ENCODE results near the gene CD4.

CD4 gene

DNA sequence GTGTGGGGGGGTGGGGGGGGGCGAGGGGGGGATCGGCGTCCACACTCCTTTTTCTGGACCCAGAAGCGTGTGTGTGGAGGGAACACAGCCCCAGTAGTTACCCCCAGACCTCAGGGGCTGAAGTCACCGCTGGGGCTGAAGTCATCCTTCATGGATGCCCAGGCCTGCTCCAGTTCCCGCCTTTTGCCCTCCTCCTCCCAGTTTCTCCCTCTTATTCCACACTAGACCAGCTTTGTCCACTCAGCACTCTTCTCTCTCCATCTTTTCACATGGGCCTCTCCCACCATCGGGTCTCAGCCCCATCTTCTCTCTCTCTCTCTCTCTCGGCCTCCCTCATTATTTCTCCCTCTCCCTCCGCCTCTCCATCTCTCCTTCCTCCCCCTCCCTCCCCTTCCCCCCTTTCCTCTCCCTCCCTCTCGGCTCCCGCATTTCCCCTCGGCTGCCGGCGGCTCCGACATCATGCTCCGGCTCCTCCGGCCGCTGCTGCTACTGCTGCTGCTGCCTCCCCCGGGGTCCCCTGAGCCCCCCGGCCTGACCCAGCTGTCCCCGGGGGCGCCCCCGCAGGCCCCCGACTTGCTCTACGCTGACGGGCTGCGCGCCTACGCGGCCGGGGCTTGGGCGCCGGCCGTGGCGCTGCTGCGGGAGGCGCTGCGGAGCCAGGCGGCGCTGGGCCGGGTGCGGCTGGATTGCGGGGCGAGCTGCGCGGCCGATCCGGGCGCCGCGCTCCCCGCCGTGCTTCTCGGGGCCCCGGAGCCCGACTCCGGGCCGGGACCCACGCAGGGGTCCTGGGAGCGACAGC, 38.9 kb downstream of the CD4 start, which contains the start of gene P3H3:
Gene P3H3, plus strand, starts transcription at position 426 of the 799 bp plus-strand sequence. Its CDS starts 34 bp downstream, at position 460.
- peak within 1 kb of the TSS; percentile 74 for H3K27ac ChIP-seq

DNA sequence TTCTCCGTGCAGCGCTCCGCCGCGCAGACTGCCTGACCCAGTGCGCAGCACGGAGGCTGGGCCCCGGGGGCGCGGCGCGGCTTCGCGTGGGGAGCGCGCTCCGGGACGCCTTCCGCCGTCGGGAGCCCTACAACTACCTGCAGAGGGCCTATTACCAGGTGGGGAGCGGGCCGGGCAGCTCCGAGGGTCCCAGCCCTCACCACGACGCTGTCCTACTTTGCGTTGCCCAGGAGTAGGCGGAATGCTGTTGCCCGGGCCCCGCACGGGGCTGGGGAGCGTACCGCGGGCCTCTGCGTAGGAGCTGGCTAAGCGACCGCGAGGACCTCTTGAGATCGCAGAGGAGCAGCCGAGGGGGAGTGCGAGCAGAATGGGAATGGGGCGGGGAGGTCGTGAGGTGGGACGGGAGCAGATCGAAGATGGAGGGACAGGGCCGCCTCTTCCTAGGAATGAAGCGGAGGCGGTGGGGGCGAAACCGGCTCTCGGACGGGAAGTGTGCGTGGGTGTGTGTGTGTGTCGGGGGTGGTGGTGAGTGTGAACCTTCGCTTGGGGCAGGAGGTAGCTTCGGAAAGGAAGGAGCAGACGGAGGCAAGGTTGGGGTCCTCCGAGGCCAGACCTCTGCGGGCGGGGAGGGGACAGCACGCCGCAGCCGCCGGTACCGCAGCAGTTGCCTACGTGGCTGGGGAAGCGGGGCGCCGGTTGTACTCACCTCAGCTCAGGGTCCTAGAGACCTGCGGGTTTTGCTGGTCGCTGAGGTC, 39.6 kb downstream of the CD4 start:
- TF ChIP-seq, protein P1, sequence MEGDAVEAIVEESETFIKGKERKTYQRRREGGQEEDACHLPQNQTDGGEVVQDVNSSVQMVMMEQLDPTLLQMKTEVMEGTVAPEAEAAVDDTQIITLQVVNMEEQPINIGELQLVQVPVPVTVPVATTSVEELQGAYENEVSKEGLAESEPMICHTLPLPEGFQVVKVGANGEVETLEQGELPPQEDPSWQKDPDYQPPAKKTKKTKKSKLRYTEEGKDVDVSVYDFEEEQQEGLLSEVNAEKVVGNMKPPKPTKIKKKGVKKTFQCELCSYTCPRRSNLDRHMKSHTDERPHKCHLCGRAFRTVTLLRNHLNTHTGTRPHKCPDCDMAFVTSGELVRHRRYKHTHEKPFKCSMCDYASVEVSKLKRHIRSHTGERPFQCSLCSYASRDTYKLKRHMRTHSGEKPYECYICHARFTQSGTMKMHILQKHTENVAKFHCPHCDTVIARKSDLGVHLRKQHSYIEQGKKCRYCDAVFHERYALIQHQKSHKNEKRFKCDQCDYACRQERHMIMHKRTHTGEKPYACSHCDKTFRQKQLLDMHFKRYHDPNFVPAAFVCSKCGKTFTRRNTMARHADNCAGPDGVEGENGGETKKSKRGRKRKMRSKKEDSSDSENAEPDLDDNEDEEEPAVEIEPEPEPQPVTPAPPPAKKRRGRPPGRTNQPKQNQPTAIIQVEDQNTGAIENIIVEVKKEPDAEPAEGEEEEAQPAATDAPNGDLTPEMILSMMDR (conservative IDR thresholded peaks at IDR 0.05) = peak; percentile 22
- H3K27ac ChIP-seq = peak overlapping the region; percentile 74; the same call in 1 of the 2 replicates

More for the DNA sequence above, 38.9 kb downstream of the CD4 start, which contains the start of gene P3H3:
- TF ChIP-seq, protein P1 (conservative IDR thresholded peaks at IDR 0.05) = peak; percentile 61

DNA sequence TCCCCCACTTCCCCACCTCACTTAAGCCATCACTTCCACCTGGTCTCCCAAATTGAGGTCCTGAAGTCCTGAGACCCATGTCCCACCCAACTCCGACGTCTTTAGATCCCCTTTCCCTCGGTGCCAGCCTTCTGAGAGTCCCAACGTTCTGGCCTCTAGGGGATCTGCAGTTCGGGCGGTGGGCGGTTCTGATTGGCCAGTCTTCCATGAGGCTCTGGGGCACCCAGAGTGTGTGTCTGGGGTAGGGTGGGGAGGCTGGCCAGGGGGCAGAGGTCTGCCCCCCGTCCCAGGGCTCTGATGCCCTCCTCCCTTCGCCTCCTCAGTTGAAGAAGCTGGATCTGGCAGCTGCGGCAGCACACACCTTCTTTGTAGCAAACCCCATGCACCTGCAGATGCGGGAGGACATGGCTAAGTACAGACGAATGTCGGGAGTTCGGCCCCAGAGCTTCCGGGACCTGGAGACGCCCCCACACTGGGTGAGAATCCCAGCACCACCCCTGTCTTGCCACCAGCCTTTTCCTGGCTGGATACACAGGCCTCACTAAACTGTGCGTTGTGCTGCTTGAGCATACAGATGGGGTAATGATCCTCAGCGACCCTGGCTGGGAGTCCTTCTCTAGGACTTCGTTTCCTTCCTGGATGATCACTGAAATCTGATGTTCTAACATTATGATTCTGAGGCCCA, 40.4 kb downstream of the CD4 start:
- TF ChIP-seq, protein P1 (conservative IDR thresholded peaks at IDR 0.05) = no peak
- H3K27ac ChIP-seq = no peak overlapping the region

DNA sequence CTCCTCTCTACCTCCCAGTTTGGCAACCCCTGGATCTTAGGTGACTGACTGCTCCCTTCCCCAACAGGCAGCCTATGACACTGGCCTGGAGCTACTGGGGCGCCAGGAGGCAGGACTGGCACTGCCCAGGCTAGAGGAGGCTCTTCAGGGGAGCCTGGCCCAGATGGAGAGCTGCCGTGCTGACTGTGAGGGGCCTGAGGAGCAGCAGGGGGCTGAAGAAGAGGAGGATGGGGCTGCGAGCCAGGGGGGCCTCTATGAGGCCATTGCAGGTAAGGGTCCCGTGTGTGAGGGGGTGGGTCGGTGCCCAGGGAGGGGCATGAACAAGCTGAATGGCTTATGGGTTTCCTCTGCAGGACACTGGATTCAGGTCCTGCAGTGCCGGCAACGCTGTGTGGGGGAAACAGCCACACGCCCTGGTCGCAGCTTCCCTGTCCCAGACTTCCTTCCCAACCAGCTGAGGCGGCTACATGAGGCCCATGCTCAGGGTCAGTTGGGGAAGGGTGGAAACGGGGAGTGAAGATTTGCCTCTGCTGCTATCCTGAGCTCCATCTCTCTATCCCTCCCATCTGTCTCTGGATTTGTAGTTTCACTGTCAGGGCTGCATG, 41.1 kb downstream of the CD4 start:
- TF ChIP-seq, protein P1 (conservative IDR thresholded peaks at IDR 0.05) = no peak

DNA sequence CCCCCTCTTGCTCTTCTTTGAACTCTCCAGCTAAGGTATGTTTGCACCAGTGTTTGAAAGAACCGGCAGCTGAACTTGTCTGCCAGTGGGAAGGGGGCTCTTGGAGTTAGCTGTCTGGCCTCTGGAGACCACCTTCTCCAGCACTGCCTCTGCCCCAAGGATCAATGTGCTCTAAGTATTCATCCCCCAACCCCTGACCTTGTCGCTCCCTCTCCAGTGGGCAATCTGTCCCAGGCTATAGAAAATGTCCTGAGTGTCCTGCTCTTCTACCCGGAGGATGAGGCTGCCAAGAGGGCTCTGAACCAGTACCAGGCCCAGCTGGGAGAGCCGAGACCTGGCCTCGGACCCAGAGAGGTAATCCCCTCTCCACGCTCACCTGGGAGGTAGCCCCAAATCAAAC, 41.7 kb downstream of the CD4 start:
- no peak overlapping the region for H3K27ac ChIP-seq
- TF ChIP-seq, protein P1 (conservative IDR thresholded peaks at IDR 0.05) = no peak

More for the DNA sequence above, 41.1 kb downstream of the CD4 start:
- H3K27ac ChIP-seq = no peak overlapping the region

DNA sequence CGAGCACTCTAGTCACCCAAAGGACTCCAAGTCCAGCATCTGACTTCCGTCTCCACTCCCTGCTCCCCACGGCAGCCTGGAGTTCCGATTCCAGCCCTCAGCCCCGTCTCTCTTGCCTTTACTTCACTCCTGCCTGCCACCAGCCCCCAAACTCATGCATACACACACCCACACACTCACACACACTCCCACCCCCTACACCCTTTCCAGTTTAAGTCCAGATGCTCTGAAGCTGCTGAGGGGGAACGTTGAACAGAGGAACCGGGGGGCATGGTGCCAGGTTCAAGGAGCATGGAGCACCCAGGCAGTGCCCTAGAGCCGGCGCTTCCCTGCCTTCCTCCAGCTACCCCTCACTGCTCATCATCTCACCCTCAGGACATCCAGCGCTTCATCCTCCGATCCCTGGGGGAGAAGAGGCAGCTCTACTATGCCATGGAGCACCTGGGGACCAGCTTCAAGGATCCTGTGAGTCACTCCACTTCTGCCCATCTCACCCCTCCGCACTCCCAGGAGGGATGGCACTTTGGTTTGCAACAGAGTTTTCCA, 42.2 kb downstream of the CD4 start:
- TF ChIP-seq, protein P1 (conservative IDR thresholded peaks at IDR 0.05) = no peak
- H3K27ac ChIP-seq = no peak overlapping the region

Measured in VCaP (cell line).